OCI-LY3 (cell line): ENCODE measurements around the gene BRI3BP.

Source experiments
- H2AFZ ChIP-seq: fragments of 200-600, 300-600 bp; shearing (Covaris generic); 2 replicates; pipeline ENCODE4 v1.6.0; 2014; ENCODE audit warnings: antibody characterized with exemption, low read depth, low read length
- H3K27ac ChIP-seq: fragments of 200-600, 300-600 bp; sonication (generic); 2 replicates; pipeline ENCODE4 v1.5.1; 2014; ENCODE audit warnings: mild to moderate bottlenecking, low read length, moderate library complexity, mixed read lengths
- H3K27me3 ChIP-seq: fragments of 200-600, 300-600 bp; sonication (generic); 2 replicates; pipeline ENCODE4 v1.6.1; 2014; ENCODE audit warnings: low read depth, low read length, mixed read lengths
- H3K36me3 ChIP-seq: fragments of 200-600, 300-600 bp; sonication (generic); replicated peaks from 2 replicates; pipeline ENCODE3; 2014; ENCODE audit warnings: low read depth, low read length, mixed read lengths
- H3K4me1 ChIP-seq: fragments of 300-600, 200-600 bp; sonication (generic); 2 replicates; pipeline ENCODE4 v1.6.1; 2014; ENCODE audit warnings: low read length, mixed read lengths
- H3K4me2 ChIP-seq: fragments of 200-600, 300-600 bp; sonication (generic); 2 replicates; pipeline ENCODE4 v1.6.1; 2014; ENCODE audit warnings: low read length, mixed read lengths
- H3K4me3 ChIP-seq: fragments of 300-600, 200-600 bp; sonication (generic); 2 replicates; pipeline ENCODE4 v1.5.1; 2014; ENCODE audit warnings: antibody characterized with exemption, mild to moderate bottlenecking, low read length, moderate library complexity
- H3K79me2 ChIP-seq: fragments of 300-600, 200-600 bp; shearing (Covaris generic); 2 replicates; pipeline ENCODE4 v1.6.1; 2014; ENCODE audit warnings: mild to moderate bottlenecking, low read length, mixed read lengths
- H3K9ac ChIP-seq: fragments of 300-600, 200-600 bp; shearing (Covaris generic); 2 replicates; pipeline ENCODE4 v1.6.0; 2014; ENCODE audit warnings: mild to moderate bottlenecking, low read length, moderate library complexity
- H3K9me3 ChIP-seq: fragments of 200-600, 300-600 bp; shearing (Covaris generic); 2 replicates; pipeline ENCODE4 v1.6.1; 2014; ENCODE audit warnings: low read length, mixed read lengths; ENCODE audit not compliant: insufficient read depth
- H4K20me1 ChIP-seq: fragments of 200-600, 300-600 bp; sonication (generic); 2 replicates; pipeline ENCODE4 v1.6.1; 2016; ENCODE audit warnings: low read length, mixed read lengths; ENCODE audit not compliant: insufficient read depth
- CTCF ChIP-seq: fragments of 200-600, 300-600 bp; sonication (generic); IDR thresholded peaks from 2 replicates; pipeline ENCODE4 v1.5.1; 2014; ENCODE audit warnings: antibody characterized with exemption, low read length, low read depth
- EZH2phosphoT487 ChIP-seq: fragments of 200-600 bp; shearing (Covaris generic); IDR thresholded peaks from 2 replicates; pipeline ENCODE4 v1.6.1; 2018; ENCODE audit warnings: antibody characterized with exemption, mixed run types, low read depth

The BRI3BP gene

DNA sequence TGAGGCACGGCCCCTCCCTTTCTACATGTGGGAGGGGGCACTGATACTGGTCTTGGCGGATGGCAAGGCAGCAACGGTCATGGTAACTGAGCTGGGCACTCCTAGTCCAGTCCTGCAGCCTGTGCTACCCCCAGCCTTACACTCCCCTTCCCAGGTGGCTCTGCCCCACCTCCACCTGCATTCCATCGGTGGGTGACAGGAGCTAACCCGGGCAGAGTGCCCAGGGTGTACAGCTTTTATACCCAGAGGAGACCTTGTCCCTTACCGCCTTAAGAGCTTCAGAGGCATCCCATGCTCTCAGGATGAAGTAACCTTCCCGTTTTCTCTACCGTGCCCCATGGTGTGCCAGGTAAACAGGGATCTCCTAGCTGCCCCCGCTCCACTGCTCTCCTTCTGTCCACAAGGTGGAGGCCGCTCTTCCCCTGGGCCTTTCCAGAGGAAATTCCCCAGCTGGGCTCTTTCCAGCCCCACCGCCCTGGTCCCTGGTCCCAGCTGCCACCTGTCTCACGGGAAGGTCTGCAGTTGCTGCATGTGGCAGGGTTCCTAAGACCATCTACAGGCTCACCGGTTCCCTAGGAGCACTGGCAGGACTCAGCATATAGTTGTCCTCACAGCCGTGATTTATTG lies 20.5 kb downstream of the BRI3BP start:
- Histone ChIP-seq H3K27me3 (no peaks in the 10 kb centered on the region), H2AFZ (no peak overlapping the region), H3K4me1 (no peaks in the 10 kb centered on the region), H3K4me3 (no peak overlapping the region), H3K4me2 (no peak overlapping the region), H3K9ac (no peak overlapping the region), H4K20me1 (peaks cover 44% of the 10 kb centered on the region), H3K9me3 (no peaks in the 10 kb centered on the region), H3K79me2 (peaks cover 56% of the 10 kb centered on the region), H3K27ac (no peak overlapping the region), H3K36me3 (peaks cover 53% of the 10 kb centered on the region)
- TF ChIP-seq EZH2phosphoT487: no peak
- TF ChIP-seq CTCF: no peak

DNA sequence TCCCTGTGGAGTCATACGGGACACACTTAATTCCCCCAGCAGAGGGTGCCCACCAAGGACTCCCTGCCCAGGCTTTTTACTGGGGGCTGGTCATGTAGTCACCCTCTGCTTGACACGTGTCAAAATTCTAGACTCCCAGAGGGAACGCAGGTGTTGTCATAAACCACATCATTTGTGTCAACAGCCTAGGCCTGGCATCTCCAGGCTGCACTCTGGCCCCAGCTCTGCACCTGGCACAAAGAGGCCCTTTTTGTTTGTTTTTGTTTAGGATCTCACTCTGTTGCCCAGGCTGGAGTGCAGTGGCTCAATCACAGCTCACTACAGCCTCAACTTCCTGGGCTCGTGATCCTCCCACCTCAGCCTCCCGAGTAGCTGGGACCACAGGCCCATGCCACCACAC lies 21.1 kb downstream of the BRI3BP start:
- Histone ChIP-seq H3K79me2 (peaks cover 51% of the 10 kb centered on the region), H3K36me3 (peaks cover 57% of the 10 kb centered on the region), H3K27me3 (no peaks in the 10 kb centered on the region), H3K9ac (no peak overlapping the region), H3K9me3 (no peaks in the 10 kb centered on the region), H3K27ac (no peak overlapping the region), H3K4me3 (no peak overlapping the region), H2AFZ (no peak overlapping the region), H4K20me1 (peaks cover 43% of the 10 kb centered on the region), H3K4me2 (no peak overlapping the region), H3K4me1 (no peaks in the 10 kb centered on the region)
- TF ChIP-seq CTCF: no peak
- TF ChIP-seq EZH2phosphoT487: no peak

GRCh38 chr12:125015680-125016310 lies 22.4 kb downstream of the BRI3BP start:
- H3K4me3 ChIP-seq: no peak overlapping the region
- peaks cover 60% of the 10 kb centered on the region for H3K36me3 ChIP-seq
- no peaks in the 10 kb centered on the region for H3K4me1 ChIP-seq
- no peaks in the 10 kb centered on the region for H3K9me3 ChIP-seq
- no peak overlapping the region for H3K27ac ChIP-seq
- H3K9ac ChIP-seq: no peak overlapping the region
- no peaks in the 10 kb centered on the region for H3K27me3 ChIP-seq
- no peak overlapping the region for H3K4me2 ChIP-seq
- TF ChIP-seq CTCF (no peak), EZH2phosphoT487 (no peak)
- H2AFZ ChIP-seq: no peak overlapping the region
- H3K79me2 ChIP-seq: peaks cover 41% of the 10 kb centered on the region
- peaks cover 34% of the 10 kb centered on the region for H4K20me1 ChIP-seq

DNA sequence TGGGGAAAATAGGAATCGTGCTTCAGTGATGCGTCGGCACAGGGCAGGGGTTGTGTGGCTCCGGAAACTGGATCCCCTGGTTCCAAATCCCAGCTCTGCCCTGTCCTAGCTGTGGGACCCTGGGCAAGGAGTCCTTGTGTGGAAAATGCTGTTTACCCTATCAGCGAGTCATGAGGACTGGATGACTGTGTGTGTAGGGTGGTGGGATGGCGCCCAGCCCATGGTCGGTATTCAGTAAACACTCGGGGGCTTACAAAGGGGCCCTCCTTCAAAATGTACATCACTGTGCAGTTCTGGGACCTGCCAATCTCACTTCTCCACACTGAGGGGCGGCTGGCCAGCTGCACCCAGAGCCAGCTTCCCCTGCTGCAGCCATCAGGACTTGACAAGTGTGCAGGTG lies 24.4 kb downstream of the BRI3BP start:
- no peaks in the 10 kb centered on the region for H3K4me1 ChIP-seq
- no peaks in the 10 kb centered on the region for H3K27me3 ChIP-seq
- TF ChIP-seq CTCF: no peak
- no peak for TF ChIP-seq EZH2phosphoT487
- H3K79me2 ChIP-seq: peaks cover 25% of the 10 kb centered on the region
- H3K36me3 ChIP-seq: peaks cover 61% of the 10 kb centered on the region
- no peak overlapping the region for H3K4me2 ChIP-seq
- peaks cover 16% of the 10 kb centered on the region for H4K20me1 ChIP-seq
- H3K9ac ChIP-seq: no peak overlapping the region
- no peak overlapping the region for H3K4me3 ChIP-seq
- H3K9me3 ChIP-seq: no peaks in the 10 kb centered on the region
- H2AFZ ChIP-seq: no peak overlapping the region
- H3K27ac ChIP-seq: no peak overlapping the region
